Neutrophil (primary cell): Measurements from ENCODE around the gene USP25.

ENCODE experiments used
- H3K27ac ChIP-seq: fragments of 200-600 bp; sonication (generic); 2 replicates; pipeline ENCODE4 v1.5.1; 2016; ENCODE audit warnings: mild to moderate bottlenecking, moderate library complexity
- H3K27me3 ChIP-seq: fragments of 200-600 bp; sonication (generic); 2 replicates; pipeline ENCODE4 v1.6.0; 2016; ENCODE audit warnings: mild to moderate bottlenecking
- H3K36me3 ChIP-seq: fragments of 200-600 bp; sonication (generic); 2 replicates; pipeline ENCODE4 v1.5.1; 2017
- H3K4me1 ChIP-seq, 2 experiments: fragments of 200-600 bp in 1 of 2; sonication (generic) in 1 of 2; 1 replicate in 1 of 2; 2 replicates in 1 of 2; pipeline versions ENCODE4 v1.5.1 to v1.6.1; 2013 to 2016; ENCODE audit warnings: low read depth in 1 of 2, low read length in 1 of 2, mild to moderate bottlenecking in 1 of 2, moderate library complexity in 1 of 2; ENCODE audit not compliant: control insufficient read depth in 1 of 2, insufficient read depth in 1 of 2
- H3K4me3 ChIP-seq, 2 experiments: fragments of 200-600 bp in 1 of 2; sonication (generic) in 1 of 2; 1 replicate in 1 of 2; 2 replicates in 1 of 2; pipeline ENCODE4 v1.5.1; 2013 to 2016; ENCODE audit warnings: low read depth in 1 of 2, low read length in 1 of 2, mild to moderate bottlenecking in 1 of 2, moderate library complexity in 1 of 2
- H3K9me3 ChIP-seq: fragments of 200-600 bp; sonication (generic); 2 replicates; pipeline ENCODE4 v1.5.1; 2016
- TF ChIP-seq, protein P1 (sequence below): fragments of 200-600 bp; sonication (generic); IDR thresholded peaks from 2 replicates; pipeline ENCODE4 v1.5.1; 2016; ENCODE audit warnings: antibody characterized with exemption

The USP25 gene

DNA sequence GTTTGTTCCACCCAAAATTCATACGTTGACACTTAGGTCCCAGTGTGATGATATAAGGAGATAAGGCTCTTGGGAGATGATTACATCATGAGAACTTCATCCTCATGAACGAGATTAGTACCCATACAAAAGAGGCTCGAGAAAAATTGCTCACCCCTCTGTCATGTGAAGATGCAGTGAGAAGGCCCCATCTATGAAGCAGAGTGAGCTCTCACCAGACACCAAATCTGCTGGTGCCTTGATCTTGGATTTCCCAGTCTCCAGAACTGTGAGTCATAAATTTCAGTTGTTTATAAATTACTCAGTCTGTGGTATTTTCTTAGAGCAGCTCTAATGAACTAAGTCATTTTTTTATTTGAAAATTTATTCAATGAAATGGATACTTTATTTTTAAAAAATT is 42.6 kb upstream of the USP25 start:
- no peaks in the 10 kb centered on the region for H3K9me3 ChIP-seq
- no peaks in the 10 kb centered on the region for H3K27me3 ChIP-seq
- peak overlapping the region; percentile 79 for H3K27ac ChIP-seq
- H3K36me3 ChIP-seq: no peaks in the 10 kb centered on the region
- TF ChIP-seq, protein P1, sequence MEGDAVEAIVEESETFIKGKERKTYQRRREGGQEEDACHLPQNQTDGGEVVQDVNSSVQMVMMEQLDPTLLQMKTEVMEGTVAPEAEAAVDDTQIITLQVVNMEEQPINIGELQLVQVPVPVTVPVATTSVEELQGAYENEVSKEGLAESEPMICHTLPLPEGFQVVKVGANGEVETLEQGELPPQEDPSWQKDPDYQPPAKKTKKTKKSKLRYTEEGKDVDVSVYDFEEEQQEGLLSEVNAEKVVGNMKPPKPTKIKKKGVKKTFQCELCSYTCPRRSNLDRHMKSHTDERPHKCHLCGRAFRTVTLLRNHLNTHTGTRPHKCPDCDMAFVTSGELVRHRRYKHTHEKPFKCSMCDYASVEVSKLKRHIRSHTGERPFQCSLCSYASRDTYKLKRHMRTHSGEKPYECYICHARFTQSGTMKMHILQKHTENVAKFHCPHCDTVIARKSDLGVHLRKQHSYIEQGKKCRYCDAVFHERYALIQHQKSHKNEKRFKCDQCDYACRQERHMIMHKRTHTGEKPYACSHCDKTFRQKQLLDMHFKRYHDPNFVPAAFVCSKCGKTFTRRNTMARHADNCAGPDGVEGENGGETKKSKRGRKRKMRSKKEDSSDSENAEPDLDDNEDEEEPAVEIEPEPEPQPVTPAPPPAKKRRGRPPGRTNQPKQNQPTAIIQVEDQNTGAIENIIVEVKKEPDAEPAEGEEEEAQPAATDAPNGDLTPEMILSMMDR: no peak
- no peak overlapping the region for H3K4me3 ChIP-seq
- peaks cover 48 to 58% of the 10 kb centered on the region in 2 experiments for H3K4me1 ChIP-seq

DNA sequence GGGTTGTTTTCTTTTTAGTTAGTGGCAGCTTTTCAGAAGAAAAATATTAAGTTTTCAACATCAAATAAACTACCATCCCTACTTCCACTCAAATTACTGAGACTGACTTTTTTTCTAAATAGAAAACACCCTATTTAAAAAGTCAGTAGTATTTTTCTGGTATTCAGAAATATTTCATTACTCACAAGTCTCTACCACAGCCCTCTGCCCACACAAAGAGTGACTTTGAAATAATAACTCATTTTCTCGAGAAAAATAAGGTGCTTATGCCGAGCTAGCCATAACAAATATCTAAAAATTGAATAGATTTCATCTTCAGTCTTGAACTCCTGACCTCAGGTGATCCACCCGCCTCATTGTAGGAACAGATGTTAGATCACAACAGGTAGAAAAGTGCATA is 41.8 kb upstream of the USP25 start:
- H3K4me3 ChIP-seq: no peak overlapping the region

DNA sequence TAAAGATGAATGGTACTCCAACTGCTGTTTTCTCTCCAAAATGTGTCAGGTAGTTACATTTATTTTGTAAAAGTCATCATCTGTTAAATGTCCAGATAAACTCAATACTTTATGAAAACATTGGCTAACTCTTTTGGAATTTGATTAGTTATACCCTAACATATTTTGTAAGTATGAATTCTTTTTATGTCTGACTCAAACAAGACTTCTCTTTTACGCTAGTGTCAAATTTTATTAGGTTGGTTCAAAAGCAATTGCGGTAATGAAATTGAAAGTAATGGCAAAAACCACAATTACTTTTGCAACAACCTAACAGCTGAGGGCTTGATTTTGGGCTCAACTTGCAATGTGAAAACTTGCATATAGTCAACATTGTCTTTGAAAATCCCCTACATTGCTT is 41.0 kb upstream of the USP25 start:
- Histone ChIP-seq H3K9me3 (no peaks in the 10 kb centered on the region), H3K4me3 (no peak overlapping the region), H3K36me3 (no peaks in the 10 kb centered on the region), H3K4me1 (peaks cover 32 to 42% of the 10 kb centered on the region in 2 experiments), H3K27me3 (no peaks in the 10 kb centered on the region), H3K27ac (peak overlapping the region; percentile 41)
- TF ChIP-seq, protein P1: no peak

More for the DNA sequence above, 41.8 kb upstream of the USP25 start:
- Histone ChIP-seq H3K27ac (no peak overlapping the region), H3K9me3 (no peaks in the 10 kb centered on the region), H3K4me1 (peaks cover 40 to 50% of the 10 kb centered on the region in 2 experiments), H3K36me3 (no peaks in the 10 kb centered on the region), H3K27me3 (no peaks in the 10 kb centered on the region)
- TF ChIP-seq, protein P1: no peak

DNA sequence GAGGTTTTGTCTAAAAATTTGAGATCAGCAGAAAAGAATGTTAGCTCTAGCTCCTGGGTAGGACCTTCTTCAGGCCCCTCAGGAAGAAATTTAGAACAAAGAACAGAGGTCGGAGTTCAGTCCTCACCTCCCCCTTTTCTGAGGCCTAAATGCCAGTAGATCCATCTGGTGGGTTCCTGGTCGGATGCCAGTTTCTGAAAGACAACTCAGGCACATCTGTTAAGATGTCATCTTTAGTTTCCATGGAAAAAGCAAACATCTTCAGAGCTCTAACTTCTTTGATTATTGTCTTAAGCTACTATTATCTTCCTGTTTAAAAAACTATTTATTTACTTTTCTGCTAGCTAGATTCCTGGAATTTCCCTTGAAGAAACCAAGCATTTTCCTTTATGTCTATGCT is 37.1 kb upstream of the USP25 start:
- Histone ChIP-seq H3K4me1 (peaks cover 10 to 17% of the 10 kb centered on the region in 2 experiments), H3K4me3 (no peak overlapping the region), H3K27me3 (no peaks in the 10 kb centered on the region), H3K36me3 (no peaks in the 10 kb centered on the region), H3K27ac (no peak overlapping the region), H3K9me3 (no peaks in the 10 kb centered on the region)
- TF ChIP-seq, protein P1: no peak

DNA sequence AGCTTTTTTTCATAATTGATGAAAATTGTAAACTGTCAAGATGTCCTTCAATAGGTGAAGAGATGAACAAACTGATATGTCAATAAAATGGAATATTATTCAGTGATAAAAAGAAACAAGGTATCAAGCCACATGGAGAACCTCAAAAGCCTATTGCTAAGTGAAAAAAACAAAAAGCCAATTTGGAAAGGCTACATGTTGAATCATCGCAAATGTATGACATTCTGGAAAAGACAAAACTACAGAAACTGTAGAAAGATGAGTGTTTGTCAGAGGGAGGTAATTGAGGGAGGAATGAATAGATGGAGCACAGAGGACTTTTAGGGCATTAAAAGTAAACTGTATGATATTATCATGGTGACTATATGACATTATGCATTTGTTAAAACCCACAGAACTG is 34.5 kb upstream of the USP25 start:
- H3K27me3 ChIP-seq: no peaks in the 10 kb centered on the region
- TF ChIP-seq, protein P1: no peak
- no peak overlapping the region for H3K27ac ChIP-seq
- no peaks in the 10 kb centered on the region for H3K36me3 ChIP-seq
- no peaks in the 10 kb centered on the region for H3K9me3 ChIP-seq
- no peaks in the 10 kb centered on the region for H3K4me1 ChIP-seq
- H3K4me3 ChIP-seq: no peak overlapping the region

DNA sequence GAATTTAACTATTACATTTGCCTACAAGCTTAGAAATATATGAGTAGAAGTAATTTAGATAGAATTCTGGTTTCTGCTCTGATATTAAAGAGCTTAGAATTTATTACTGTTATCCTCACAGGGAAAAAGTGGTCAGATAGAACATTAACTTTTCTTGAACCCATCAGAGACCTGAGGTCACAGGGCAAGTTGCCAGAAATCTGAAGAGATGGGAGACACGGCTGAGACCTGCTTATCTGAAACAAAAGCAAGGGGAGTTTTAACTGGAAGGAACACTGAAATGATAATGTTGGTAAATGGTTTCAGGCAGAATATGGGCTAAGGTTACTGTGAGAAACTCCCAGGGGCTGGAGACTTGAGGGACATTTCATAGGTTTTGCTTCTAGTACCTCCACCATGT is 28.0 kb upstream of the USP25 start:
- Histone ChIP-seq H3K4me1 (no peaks in the 10 kb centered on the region), H3K9me3 (no peaks in the 10 kb centered on the region), H3K4me3 (no peak overlapping the region), H3K27me3 (no peaks in the 10 kb centered on the region), H3K36me3 (no peaks in the 10 kb centered on the region), H3K27ac (no peak overlapping the region)
- TF ChIP-seq, protein P1: no peak
